NCI-H345 treated with DMSO at 0.1 percent for 48 hours (cell line): ENCODE measurements around the gene PDAP1.
A peak's percentile ranks its signal among the peaks of the same experiment; 100 is the strongest.
"Not testable (repeated sequence)": the region's sequence is repeated elsewhere in the genome, so short reads cannot be mapped to it uniquely, and the experiment has no call there.

Experiments
- DNase-seq: peaks from one replicate; lab custom pipeline; 2025; ENCODE audit not compliant: unreplicated experiment; lab: John Stamatoyannopoulos, UW

PDAP1 gene

DNA sequence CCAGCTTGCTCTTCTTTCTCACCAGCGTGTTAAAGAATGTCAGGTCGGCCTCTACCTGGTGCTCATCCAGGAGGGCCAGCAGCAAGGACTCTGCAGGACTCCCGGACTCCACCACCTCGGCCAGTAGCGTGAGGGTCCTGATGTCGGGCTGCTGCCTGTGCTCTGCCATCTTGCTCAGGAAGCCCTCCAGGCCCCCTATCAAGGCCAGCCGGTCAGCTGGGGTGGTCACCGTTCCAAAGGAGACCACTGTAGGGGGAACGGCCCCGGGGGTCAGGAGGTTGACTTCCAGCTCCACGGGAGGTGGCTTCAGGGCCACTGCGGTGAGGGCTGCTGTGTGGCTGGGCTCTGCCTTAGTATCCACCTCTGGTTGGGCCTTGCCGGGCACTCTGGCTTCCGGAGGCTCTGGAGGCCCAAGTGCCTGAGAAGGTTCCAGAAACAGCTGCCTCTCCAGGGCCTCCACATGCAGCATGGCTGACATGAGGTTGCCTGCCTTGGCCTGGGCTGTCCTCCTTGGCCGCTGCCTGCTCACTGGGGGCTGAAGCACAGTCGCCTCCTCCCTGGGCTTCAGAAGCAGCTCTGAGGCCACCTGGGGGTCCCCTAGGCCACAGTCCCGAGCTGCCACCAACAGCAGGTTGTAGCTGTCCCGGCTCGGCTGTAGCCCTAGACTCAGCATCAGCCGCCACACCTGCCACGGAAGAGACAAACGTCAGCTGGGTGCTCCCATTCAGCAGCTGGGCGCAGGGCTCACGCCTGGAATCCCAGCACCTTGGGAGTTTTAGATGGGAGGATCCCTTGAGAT, 16.7 kb upstream of the PDAP1 start:
- no peak for DNase-seq

DNA sequence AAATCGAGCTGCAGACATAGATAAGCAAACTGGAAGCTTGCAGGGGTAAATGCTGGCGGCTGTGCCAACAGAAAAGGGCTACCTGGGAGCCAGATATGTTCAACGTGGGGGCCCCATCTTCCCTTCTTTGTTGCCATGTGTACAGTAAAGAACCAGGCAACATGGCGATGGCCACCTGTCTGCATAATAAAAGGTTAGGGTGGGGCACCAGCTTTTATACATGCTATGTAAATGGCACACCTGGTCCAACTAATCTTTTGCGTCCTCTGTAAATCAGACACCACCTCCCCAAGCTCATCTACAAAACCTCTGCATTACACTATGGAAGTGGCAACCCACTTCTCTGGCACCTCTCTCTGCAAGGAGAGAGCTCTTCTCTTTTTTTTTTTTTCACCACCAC, 14.2 kb upstream of the PDAP1 start:
- DNase-seq: peak; percentile 44

DNA sequence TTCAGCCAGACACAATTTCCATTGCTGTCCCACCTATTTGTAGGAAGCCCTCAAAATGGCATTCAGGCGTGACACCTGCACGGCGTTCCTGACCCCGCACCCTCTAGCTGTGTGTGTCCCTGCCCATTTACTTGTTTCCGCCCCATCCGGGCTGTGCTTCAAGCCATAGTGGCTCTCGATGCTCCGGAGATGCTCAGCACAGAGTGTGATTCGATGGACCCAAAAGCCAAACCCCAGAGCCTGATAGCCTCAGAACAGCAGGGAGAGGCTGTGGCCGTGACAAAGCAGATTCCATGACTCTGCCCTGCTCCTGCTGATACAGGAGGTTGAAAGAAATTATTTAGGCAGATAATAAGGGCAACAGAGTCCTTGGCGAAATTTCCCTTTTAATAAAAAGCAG, 13.8 kb upstream of the PDAP1 start:
- DNase-seq: peak; percentile 42

DNA sequence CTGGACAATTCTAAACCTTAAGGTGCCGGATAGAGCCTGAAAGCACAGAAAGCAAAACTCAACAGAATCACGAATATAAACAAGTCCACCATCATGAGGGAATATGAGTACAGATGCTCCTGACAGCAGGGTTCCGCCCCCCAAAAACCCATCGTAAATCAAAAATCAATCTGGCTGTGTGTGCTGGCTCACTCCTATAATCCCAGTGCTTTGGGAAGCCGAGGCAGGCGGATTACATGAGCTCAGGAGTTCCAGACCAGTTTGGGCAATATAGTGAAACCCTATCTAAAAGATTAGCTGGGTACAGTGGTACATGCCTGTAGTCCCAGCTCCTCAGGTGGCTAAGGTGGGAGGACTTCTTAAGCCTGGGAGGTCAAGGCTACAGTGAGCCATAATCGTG, 12.6 kb upstream of the PDAP1 start:
- DNase-seq: no peak

DNA sequence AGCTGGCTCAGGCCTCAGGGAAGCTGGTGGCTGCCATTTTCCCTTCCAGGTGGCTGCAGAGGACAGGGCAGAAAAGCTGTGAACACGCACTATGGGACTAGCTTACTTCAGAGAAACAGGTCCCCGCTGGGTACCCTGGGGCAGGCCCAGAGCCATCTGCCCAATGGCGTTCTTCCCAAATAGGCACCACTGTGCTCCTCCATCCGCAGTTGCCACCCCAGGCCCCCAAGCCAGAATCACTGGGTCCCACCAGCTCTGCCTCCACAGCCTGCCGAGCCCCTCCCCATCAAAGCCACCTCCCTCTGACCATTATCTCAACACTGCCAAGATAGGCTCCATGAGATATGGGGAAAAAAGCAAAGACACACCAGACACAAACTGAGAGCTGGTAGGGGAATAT, 11.8 kb upstream of the PDAP1 start:
- DNase-seq: no peak

DNA sequence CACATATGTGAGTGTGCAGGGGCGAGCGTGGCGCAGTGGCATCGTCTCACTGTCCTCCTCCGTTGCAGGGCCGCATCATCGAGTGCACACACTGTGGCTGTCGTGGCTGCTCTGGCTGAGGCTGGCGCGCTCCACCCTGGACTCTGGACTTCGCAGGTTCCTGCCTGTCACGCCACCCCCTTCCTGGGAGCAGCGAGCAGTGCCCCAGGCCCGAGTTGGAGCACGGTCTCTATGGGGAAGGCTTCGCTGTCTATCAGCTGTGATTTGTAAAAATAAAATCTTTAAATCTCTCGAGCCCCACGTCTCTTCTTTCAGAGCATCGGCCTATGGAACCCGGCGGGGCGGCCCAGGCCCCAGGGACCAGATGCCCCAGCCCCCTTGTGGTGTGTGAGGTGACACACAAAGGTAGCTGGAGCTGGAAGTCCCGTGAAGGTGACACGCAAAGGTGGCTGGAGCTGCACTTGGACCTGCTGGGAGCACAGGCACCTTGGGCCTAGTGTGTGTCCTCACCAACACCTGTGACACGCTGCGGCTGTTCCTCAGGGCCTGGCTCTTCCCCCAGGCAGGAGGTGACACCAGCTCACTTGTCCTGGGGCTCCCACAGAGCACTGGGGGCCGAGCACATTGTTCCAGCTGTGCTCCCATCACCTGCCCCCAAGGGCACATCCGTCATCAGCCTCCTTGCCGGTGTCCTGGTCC, 11.1 kb upstream of the PDAP1 start:
- no peak for DNase-seq

DNA sequence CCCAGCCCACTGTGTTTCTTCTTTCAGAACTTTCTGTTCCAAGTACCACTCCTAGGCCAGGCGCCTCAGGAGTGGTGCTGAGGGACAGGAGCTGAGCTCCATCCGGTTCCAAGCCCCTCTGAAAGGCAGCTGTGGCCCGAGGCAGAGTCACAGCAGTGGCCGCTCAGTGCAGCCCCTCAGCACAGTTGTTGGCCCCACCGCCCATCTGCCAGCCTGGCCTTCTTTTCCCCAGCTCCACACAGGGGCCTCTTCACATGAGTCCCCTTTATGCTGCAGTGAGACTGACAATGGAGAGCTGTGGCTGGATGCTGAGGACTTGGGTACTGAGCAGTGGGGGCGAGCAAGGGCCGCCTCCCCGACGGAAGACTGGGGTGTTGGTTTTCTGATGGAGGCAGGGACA, 9.9 kb upstream of the PDAP1 start:
- DNase-seq: no peak

DNA sequence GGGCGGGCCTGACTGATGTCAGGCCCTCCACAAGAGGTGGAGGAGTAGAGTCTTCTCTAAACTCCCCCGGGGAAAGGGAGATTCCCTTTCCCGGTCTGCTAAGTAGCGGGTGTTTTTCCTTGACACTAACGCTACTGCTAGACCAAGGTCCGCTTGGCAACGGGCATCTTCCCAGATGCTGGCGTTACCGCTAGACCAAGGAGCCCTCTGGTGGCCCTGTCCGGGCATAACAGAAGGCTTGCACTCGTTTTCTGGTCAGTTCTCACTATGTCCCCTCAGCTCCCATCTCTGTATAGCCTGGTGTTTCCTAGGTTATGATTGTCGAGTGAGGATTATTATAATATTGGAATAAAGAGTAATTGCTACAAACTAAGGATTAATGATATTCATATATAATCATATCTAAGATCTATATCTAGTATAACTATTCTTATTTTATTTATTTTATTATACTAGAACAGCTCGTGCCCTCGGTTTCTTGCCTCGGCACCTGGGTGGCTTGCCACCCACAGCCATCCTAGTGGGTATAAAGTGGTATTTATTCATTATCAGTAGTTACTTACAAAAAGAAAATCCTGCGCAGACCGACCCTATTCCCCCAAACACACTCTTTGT, 7.2 kb upstream of the PDAP1 start:
- not testable (repeated sequence) for DNase-seq

DNA sequence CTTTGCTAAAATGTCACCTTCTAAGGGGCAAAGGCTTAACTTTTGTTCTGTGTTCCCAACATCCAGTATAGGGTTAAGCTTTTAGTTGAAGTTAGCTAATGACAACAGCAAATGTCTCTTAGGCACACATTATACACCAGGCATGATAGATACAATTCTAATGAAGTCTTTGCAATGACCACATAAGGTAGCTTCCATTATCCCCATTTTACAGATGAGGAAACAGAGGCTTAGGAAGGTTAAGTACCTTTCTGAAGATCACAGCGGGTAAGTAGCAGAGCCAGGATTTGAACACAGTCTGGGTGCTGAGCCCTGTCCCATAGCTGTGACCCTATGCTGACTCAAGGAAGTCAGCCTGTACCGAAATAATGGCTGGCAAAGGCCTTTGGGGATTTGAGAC, 2.2 kb upstream of the PDAP1 start:
- DNase-seq: no peak

DNA sequence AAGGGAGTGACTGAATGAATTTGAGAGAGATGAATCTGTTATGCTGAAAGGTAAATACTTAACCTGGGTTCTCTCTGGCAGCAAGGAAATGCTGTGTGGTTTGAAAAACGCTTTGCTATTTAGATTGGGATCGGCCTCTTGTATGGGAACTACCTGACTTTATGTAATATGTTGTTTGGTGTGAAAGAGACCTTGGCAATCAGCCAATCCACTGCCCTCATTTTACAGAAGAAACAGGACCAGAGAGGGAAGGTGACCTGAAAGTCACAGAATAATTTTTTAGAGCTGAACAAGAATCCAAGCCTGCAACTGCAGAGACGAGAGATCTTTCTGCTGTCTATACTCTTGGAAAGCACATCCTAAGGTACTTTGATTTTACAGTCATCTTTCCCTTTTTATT, 1.4 kb upstream of the PDAP1 start:
- DNase-seq: no peak

DNA sequence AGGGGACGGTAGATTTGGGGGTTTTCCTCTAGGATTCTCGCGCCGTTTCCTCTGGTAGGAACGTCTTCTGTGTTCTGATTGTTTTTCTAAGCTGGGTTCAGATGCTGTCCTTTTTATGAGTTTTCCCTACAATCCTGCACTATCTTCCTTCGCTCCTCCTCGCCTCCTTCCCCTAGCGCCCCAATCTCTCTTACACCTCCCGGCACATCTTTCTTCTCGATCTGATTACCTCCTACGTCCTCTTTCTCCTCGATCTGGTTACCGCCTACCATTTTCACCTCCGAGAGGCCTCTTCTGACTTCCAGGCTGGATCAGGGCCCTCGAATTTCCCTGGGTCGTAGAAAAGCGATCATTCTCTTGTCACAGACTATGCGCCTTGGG, 785 bp upstream of the PDAP1 start:
- no peak for DNase-seq

DNA sequence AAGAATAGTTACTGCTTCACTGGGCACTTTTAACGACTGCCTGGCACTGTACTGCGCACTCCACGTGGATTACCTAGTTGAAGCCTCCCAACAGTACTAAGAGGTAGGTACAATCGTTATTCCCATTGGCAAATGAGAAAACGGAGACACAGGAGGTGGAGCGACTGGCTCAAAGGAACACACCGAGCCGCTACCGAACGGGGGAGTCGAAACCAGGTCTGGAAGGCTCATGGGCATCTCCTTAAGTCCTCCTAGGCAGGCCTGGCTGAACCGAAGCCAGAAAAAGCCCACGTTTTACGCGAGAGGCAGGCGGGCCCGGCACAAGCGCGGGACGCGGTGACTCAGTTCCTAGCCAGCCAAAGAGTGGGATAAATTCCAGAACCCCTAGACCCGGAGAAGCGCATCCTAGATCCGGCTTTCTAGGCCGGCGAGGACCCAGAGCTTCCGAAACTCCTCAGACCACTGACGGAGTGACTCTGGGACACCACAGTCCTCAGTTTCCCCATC, 472 bp downstream of the PDAP1 start:
- DNase-seq: no peak

DNA sequence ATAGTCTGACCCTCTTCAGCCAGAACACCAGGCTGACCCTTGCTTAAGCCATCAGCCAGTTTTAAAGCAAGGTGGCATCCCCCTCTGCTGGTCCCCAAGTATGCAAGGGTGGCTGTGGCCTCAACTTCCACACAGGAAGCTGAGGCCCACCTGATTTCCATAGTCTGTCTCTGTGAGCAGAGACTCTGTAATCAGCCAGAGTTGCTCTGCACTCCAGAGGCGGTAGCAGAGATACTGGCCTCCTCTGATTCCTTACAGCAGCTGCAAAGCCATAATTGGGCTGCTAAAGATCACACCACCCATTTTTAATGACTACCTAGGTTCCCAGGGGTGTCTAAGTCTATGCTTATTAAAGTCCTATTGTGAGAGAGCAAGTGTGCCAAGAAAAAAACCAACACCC, 1.8 kb downstream of the PDAP1 start:
- DNase-seq: no peak

DNA sequence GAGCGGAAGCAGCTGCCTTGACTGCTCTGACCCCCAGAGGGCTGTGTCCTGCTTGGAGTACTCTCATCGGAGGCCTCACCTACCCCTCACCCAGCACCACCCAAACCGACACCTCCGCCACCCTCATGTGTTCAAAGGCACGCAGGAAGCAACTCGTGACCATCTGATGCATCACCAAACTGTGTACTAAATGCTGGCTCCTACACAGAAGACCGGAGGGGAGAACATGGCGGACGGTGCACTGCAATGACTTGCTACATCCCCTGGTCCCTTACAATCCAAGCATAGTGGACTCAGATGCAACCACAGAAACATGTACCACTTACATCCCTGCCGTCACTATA, 3.4 kb downstream of the PDAP1 start:
- DNase-seq: no peak

DNA sequence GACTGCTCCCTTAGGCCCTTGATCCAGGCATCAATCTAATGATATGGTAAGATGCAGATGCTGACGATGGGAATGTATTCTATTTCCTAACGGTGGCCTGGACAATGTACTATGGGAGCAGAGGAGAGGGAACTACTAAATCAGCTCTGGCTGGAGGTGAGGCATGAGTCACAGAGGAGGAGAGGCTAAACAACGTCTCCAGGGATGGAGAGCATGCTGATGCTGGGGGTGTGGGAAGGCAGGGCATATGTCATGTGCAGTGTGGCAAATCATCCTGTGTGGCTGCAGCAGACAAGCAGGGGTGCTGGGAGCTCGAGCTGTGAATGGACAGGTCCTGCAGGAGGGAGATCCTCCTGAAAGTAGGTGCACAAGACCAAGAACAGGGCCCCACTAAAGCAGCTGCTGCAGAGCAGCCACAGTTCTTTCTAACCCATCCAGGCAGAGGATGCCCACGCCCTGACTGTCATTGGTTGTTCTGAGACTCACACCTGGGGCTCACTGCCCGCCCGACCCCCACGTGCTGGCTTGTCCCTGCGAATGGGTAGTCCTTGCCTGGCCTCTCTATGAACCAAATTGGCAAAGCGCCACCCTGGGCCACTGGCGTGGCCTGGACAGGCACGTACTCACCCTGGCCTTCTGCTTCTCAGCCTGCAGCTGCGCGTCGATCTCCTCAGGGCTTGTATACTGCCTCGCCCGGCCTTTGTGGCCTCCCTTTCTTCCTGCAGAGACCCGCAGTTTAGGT, 4.0 kb downstream of the PDAP1 start:
- no peak for DNase-seq

DNA sequence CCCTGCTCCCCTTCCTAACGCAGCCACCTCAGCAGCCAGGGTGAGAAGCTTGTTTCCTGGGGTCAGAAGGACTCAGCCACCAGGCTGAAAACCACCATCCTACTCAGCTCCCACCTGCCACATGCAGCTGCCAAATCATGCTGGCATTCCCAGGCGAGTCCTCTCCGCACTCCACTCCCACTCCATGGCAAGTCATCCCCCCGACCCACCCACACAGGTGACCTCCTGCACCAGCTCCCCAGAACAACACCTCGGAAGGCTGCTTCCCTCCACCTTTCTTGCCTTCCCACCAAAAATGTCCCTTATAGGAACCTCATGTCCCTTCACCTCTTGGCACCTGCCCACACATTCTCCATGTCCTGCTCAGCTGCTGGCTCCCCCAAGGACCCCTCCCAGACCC, 4.6 kb downstream of the PDAP1 start:
- no peak for DNase-seq

DNA sequence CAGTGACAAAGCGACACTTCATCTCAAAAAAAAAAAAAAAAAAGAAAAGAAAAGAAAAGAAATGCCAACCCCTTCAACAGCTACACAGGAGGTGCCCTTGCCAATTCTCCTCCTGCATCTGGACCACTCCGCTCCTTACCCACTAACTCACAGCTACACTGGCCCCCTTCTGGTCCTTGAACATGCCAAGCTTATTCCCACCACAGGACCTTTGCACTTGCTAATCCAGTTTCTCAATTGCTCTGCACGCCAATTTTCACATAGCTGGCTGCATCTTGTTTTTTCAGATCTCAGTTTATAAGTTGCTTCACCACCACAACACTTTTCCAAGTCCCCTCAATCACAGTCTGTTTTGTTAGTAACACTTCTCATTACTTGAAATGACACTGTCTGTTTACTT, 5.5 kb downstream of the PDAP1 start:
- no peak for DNase-seq

DNA sequence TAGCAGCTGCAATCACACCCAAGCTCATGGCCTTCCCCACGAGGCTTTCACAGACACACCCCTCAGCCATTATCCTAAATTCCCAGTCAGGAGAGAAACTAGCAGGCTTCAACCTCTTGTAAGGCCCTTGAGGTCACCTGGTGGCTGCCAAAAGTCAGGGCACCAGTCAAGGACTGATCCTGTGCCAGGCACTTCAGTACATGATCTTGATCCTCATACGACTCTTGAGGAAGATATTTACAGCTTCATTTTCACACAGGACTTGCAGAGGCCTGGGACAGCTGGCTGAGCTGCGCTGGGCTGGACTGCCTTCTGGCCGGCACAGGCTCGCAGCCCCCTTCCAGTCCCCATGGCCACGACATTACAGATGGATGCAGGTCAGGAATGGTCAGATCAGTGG, 8.8 kb downstream of the PDAP1 start:
- DNase-seq: no peak

DNA sequence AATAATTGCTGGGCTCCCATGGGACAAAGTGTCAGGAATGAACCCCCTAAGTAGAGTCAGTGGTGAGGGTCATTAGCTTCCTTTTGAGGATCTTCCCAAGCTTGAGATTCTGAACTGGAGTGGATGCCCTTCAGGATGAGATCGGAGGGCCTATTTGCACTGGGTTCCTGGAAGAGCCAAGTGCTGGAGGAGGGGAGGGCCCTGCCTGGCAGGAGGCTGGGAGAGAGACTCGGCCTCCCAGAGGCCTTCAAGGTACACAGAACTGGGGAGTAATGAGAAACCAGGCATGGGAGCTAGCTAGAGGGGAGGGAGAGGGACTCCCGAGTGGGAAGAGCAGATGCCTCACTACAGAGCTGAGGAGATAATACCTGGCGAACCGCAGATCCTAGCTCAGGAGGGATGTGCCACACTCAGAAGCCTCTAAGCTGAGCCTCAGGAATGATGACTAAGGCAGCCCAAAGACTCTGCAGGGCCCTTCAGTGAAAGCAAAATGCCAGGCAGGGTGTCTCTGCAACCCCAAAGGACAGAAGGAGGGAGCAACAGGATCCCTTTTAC, 9.4 kb downstream of the PDAP1 start:
- no peak for DNase-seq

DNA sequence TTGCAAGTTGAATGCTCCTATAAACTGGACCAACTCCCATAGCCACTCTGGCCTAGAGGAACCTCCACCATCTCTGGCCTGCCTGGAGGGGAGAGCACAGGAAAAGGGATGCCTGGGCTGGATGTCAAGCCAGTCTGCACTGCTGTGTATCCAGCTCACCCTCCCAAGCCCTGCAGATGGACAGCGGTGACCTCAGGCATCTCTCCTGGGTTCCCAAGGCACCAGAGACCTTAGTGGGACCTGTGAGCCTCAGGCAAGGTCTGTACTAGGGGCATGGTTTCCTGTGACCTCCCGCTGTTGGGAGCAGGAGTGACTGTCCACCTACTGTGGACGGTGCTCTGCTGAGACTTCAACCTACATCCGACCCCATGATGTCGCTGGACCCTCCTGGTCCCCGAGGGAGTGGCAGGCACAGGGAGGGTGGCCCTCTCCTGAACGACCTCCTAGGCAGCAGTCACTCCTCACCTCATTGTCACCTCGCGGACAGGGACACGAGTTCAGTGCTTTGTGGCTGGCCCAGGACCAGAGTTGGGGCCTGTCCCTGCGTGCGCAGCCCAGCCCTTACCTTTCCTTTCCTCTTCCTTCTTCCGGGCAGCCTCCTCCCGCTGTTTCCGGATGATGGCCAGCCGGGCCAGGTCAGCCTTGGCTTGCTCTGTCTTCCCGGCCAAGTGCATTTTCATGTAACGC, 11.0 kb downstream of the PDAP1 start:
- no peak for DNase-seq
